ENCODE measurements around the gene LRIG3. TPM values are rescaled to one million over a fixed set of nuclear protein-coding genes. Genes with fewer than 3 reads are reported as not detected.

The LRIG3 gene
- polyA plus RNA-seq, 1 of the 3 experiments (the other 2 are of a cell fraction): 0.03 TPM

DNA sequence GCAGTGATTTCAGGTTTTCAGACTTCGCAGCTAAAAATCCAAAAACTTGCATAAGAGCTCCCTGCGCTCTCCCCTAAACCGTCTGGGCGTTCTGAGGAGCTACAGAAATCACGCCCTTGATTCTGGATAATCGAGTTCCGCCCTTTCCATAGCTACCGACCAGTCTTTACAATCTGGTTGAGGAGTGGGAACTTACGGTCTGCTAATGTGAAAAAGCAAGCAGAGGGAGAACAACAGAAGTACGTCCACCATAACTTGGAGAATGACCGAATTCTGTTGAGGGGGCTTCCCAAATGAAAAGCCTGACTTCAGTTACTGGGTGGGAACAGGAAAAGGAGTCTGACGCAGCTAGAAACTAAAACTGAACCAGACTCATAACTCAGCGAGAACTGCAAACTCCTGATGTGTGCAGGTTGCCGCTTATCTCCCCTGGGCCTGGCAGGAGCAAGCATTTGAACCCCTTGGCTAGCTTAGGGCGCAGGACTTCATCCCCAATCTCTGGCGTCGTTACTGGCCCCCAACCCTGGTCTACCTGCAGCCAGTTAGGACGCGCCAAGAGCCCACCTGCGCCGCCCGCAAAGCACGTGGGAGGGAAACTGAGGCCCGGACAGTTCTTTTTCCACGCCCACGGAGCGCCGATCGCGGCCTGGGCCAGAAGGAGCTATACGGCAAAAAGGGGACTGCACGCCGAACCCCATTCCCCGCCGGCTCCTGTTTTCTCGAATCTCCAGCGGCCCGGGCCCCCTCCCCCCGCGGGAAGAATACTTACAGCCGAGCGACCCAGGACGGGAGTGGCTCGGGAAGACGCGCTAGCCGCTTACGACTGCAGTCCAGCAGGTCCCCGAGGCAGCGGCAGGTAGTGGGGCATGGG, 838 bp downstream of the LRIG3 start:
- Histone ChIP-seq H3K4me1 (ENCODE audit: control insufficient read depth in 1 of 2, insufficient read depth in 2 of 2, low read depth in 1 of 2, low read length in 1 of 2) (peaks cover 0 to 7% of the 10 kb centered on the region in 2 experiments; a peak in 1 of 4 replicates), H3K36me3 (replicated peaks in 1 of 2; ENCODE audit: control insufficient read depth in 1 of 2, insufficient read depth in 2 of 2, low read length in 1 of 2) (no peaks in the 10 kb centered on the region), H3K79me2 (ENCODE audit: insufficient read depth) (no peaks in the 10 kb centered on the region), H3K27me3 (ENCODE audit: insufficient read depth) (peaks cover 34% of the 10 kb centered on the region), H3F3A (replicated peaks; ENCODE audit: insufficient read depth) (no peaks in the 10 kb centered on the region), H3K9ac (no peak overlapping the region), H2AFZ (ENCODE audit: low read depth) (peak overlapping the region; percentile 87; the same call in 1 of the 2 replicates), H3K4me2 (peak overlapping the region; percentile 92), H3K9me2 (no peaks in the 10 kb centered on the region), H3K27ac (ENCODE audit: low read depth in 2 of 2, low read length in 1 of 2) (no peak overlapping the region), H3K9me3 (no peaks in the 10 kb centered on the region), H4K20me1 (ENCODE audit: insufficient read depth) (no peaks in the 10 kb centered on the region), H3K4me3 (ENCODE audit: low read depth in 2 of 2, low read length in 1 of 2) (peak overlapping the region; percentile 50 to 65)
- ChIA-PET POLR2A (no interaction called here), CTCF (interaction anchor here (0.6 kb wide), 1 partner anchor 551 kb away, joined by 3 read pairs; no protein-coding TSS in a partner anchor)
- TF ChIP-seq, protein P1, sequence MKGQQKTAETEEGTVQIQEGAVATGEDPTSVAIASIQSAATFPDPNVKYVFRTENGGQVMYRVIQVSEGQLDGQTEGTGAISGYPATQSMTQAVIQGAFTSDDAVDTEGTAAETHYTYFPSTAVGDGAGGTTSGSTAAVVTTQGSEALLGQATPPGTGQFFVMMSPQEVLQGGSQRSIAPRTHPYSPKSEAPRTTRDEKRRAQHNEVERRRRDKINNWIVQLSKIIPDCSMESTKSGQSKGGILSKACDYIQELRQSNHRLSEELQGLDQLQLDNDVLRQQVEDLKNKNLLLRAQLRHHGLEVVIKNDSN (IDR thresholded peaks at IDR 0.05; ENCODE audit: borderline replicate concordance, low read depth): no peak
- no peak for TF ChIP-seq RCOR1 (IDR thresholded peaks at IDR 0.05; ENCODE audit: low read length)
- TF ChIP-seq SIN3A (IDR thresholded peaks at IDR 0.05; ENCODE audit: borderline replicate concordance, low read depth, low read length): no peak
- TF ChIP-seq, protein P2, sequence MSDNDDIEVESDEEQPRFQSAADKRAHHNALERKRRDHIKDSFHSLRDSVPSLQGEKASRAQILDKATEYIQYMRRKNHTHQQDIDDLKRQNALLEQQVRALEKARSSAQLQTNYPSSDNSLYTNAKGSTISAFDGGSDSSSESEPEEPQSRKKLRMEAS (IDR thresholded peaks at IDR 0.05; ENCODE audit: low read depth): no peak
- TF ChIP-seq, protein P3, sequence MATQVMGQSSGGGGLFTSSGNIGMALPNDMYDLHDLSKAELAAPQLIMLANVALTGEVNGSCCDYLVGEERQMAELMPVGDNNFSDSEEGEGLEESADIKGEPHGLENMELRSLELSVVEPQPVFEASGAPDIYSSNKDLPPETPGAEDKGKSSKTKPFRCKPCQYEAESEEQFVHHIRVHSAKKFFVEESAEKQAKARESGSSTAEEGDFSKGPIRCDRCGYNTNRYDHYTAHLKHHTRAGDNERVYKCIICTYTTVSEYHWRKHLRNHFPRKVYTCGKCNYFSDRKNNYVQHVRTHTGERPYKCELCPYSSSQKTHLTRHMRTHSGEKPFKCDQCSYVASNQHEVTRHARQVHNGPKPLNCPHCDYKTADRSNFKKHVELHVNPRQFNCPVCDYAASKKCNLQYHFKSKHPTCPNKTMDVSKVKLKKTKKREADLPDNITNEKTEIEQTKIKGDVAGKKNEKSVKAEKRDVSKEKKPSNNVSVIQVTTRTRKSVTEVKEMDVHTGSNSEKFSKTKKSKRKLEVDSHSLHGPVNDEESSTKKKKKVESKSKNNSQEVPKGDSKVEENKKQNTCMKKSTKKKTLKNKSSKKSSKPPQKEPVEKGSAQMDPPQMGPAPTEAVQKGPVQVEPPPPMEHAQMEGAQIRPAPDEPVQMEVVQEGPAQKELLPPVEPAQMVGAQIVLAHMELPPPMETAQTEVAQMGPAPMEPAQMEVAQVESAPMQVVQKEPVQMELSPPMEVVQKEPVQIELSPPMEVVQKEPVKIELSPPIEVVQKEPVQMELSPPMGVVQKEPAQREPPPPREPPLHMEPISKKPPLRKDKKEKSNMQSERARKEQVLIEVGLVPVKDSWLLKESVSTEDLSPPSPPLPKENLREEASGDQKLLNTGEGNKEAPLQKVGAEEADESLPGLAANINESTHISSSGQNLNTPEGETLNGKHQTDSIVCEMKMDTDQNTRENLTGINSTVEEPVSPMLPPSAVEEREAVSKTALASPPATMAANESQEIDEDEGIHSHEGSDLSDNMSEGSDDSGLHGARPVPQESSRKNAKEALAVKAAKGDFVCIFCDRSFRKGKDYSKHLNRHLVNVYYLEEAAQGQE (IDR thresholded peaks at IDR 0.05; ENCODE audit: low read depth, low read length): no peak
- TF ChIP-seq RFX5 (IDR thresholded peaks at IDR 0.05; ENCODE audit: low read length): no peak
- no peak for TF ChIP-seq GABPA (IDR thresholded peaks at IDR 0.05; ENCODE audit: low read depth)
- TF ChIP-seq EP300 (IDR thresholded peaks at IDR 0.05; ENCODE audit: borderline replicate concordance in 1 of 2, low read depth in 1 of 2, low read length in 1 of 2): no peak
- TF ChIP-seq FOSL2 (IDR thresholded peaks at IDR 0.05; ENCODE audit: borderline replicate concordance, low read depth): no peak
- no peak for TF ChIP-seq MXI1 (IDR thresholded peaks at IDR 0.05; ENCODE audit: low read depth, low read length)
- no peak for TF ChIP-seq CHD2 (IDR thresholded peaks at IDR 0.05; ENCODE audit: low read length, partially characterized antibody)
- TF ChIP-seq TCF12 (IDR thresholded peaks at IDR 0.05): no peak
- TF ChIP-seq YY1 (IDR thresholded peaks at IDR 0.05; ENCODE audit: low read depth): no peak
- no peak for TF ChIP-seq RXRA (IDR thresholded peaks at IDR 0.05; ENCODE audit: borderline replicate concordance, low read depth)
- no peak for DNase-seq
- 10% methylated on average over 15 of the region's 50 CpGs for WGBS (ENCODE audit: low lambda C conversion rate)

Data from SK-N-SH (cell line).